HepG2 (cell line): ENCODE data around the gene GRK5. TPM values are rescaled to one million over a fixed set of nuclear protein-coding genes. Genes with fewer than 3 reads are reported as not detected.

Source experiments
- CREM ChIP-seq, 2 experiments: sonication (generic) in 1 of 2; formaldehyde crosslinking in 1 of 2; IDR thresholded peaks; 2 replicates each; pipeline versions ENCODE4 v1.4.0 to v1.6.1; 2016 to 2020; ENCODE audit warnings: antibody characterized with exemption in 1 of 2, mild to moderate bottlenecking in 1 of 2, missing genetic modification reagents in 1 of 2
- KDM4B ChIP-seq: sonication (generic); formaldehyde crosslinking; IDR thresholded peaks from 2 replicates; pipeline ENCODE4 v1.4.0; 2020; ENCODE audit warnings: missing genetic modification reagents
- LCORL ChIP-seq, 2 experiments: fragments of 450-650 bp in 1 of 2; sonication (generic) in 1 of 2; formaldehyde crosslinking in 1 of 2; IDR thresholded peaks; 2 replicates each; pipeline versions ENCODE4 v1.5.0 to v1.6.1; 2017 to 2020; ENCODE audit warnings: antibody characterized with exemption in 1 of 2, missing genetic modification reagents in 1 of 2
- NBN ChIP-seq: fragments of 450-650 bp; conservative IDR thresholded peaks from 2 replicates; pipeline ENCODE4 v1.6.1; 2017
- POLR2AphosphoS5 ChIP-seq: IDR thresholded peaks from 2 replicates; pipeline ENCODE4 v1.6.1; 2012; ENCODE audit warnings: low read depth, low read length
- RAD21 ChIP-seq: fragments of 450-650 bp; formaldehyde crosslinking; IDR thresholded peaks from 2 replicates; pipeline ENCODE4 v1.5.0; 2020; ENCODE audit warnings: mild to moderate bottlenecking
- SP140L ChIP-seq: sonication (generic); formaldehyde crosslinking; IDR thresholded peaks from 2 replicates; pipeline ENCODE4 v1.4.0; 2020; ENCODE audit warnings: missing genetic modification reagents, borderline replicate concordance
- SRY ChIP-seq: sonication (generic); formaldehyde crosslinking; IDR thresholded peaks from 2 replicates; pipeline ENCODE4 v1.8.0; 2022; ENCODE audit warnings: mild to moderate bottlenecking, missing genetic modification reagents
- SSRP1 ChIP-seq: IDR thresholded peaks from 2 replicates; pipeline ENCODE4 v1.6.1; 2016; ENCODE audit warnings: control low read depth
- ZKSCAN1 ChIP-seq: fragments of 150-350 bp; IDR thresholded peaks from 2 replicates; pipeline ENCODE4 v1.6.1; 2014; ENCODE audit warnings: low read length
- ZNF3 ChIP-seq: IDR thresholded peaks from 2 replicates; pipeline ENCODE4 v1.7.0; 2017; ENCODE audit warnings: inconsistent platforms
- ZNF34 ChIP-seq: sonication (generic); formaldehyde crosslinking; IDR thresholded peaks from 2 replicates; pipeline ENCODE4 v1.4.0; 2020; ENCODE audit warnings: mild to moderate bottlenecking, missing genetic modification reagents, borderline replicate concordance
- ZNF713 ChIP-seq: sonication (generic); formaldehyde crosslinking; IDR thresholded peaks from 2 replicates; pipeline ENCODE4 v1.4.0; 2020; ENCODE audit warnings: mild to moderate bottlenecking, missing genetic modification reagents
- polyA plus RNA-seq, 8 experiments: library from polyadenylated mRNA; depleted of rRNA in 3 of 8; stranded (reverse) in 7 of 8; unstranded in 1 of 8; fragments of >200 nt; fragmentation: Illumina TruSeq in 4 of 8; extraction: Trizol in 4 of 8; gene quantifications; 2 replicates each; pipeline versions ENCODE4 v1.2.1 to v1.2.3, GENCODE V29; 2011 to 2016; ENCODE audit warnings: low read depth in 4 of 8, missing spikeins in 1 of 8, mixed read lengths in 1 of 8; ENCODE audit not compliant: insufficient read depth in 1 of 8
- total RNA-seq, 5 experiments: library from RNA; depleted of rRNA; stranded (reverse); fragments of >200 nt; fragmentation: Illumina TruSeq; extraction: Trizol; gene quantifications; 2 replicates each; pipeline ENCODE4 v1.2.3, GENCODE V29; 2016; ENCODE audit warnings: low read depth in 1 of 5
- TF ChIP-seq, protein P1 (sequence below): sonication (generic); formaldehyde crosslinking; IDR thresholded peaks from 2 replicates; pipeline ENCODE4 v1.5.1; 2020; ENCODE audit warnings: mild to moderate bottlenecking, missing genetic modification reagents, borderline replicate concordance
- TF ChIP-seq, protein P2 (sequence below): IDR thresholded peaks from 2 replicates; pipeline ENCODE4 v1.6.1; 2016
- TF ChIP-seq, protein P3 (sequence below): sonication (generic); formaldehyde crosslinking; conservative IDR thresholded peaks from 2 replicates; pipeline ENCODE4 v1.4.0; 2020; ENCODE audit warnings: mild to moderate bottlenecking, missing genetic modification reagents, moderate library complexity
- TF ChIP-seq, protein P4 (sequence below): sonication (generic); formaldehyde crosslinking; IDR thresholded peaks from 2 replicates; pipeline ENCODE4 v1.4.0; 2020; ENCODE audit warnings: missing genetic modification reagents, mild to moderate bottlenecking, borderline replicate concordance
- TF ChIP-seq, protein P5 (sequence below): sonication (generic); formaldehyde crosslinking; IDR thresholded peaks from 2 replicates; pipeline ENCODE4 v1.4.0; 2020; ENCODE audit warnings: missing genetic modification reagents
- TF ChIP-seq, protein P6 (sequence below): IDR thresholded peaks from 2 replicates; pipeline ENCODE4 v1.6.1; 2016; ENCODE audit warnings: mild to moderate bottlenecking, missing biosample characterization, missing genetic modification reagents

Gene GRK5
- total and polyA plus RNA-seq, 2 of the 13 experiments (the other 11 are each of a cell fraction or from before 2014, with no cell fraction given): 10.4 to 12.6 TPM

DNA sequence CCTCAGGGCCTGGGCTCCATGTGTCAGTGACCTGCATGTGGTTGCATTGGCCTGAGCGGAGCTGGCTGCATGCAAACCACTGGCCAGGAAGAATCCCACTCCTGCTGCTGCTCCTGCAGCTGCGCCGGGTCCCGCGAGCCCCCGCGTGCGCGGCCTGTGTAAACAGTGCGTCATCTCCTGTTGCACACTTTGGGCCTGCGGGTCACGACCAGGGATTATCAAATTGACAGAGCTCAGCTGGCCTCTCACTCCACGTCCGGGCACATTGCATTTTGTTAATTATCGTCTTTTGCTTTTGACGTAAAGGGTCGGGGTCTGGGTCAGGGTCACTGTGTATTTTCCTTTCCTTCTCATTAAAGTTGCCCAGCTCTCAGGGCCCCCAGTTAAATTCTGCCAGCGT is 202.5 kb downstream of the GRK5 start (continued):
- TF ChIP-seq, protein P1, sequence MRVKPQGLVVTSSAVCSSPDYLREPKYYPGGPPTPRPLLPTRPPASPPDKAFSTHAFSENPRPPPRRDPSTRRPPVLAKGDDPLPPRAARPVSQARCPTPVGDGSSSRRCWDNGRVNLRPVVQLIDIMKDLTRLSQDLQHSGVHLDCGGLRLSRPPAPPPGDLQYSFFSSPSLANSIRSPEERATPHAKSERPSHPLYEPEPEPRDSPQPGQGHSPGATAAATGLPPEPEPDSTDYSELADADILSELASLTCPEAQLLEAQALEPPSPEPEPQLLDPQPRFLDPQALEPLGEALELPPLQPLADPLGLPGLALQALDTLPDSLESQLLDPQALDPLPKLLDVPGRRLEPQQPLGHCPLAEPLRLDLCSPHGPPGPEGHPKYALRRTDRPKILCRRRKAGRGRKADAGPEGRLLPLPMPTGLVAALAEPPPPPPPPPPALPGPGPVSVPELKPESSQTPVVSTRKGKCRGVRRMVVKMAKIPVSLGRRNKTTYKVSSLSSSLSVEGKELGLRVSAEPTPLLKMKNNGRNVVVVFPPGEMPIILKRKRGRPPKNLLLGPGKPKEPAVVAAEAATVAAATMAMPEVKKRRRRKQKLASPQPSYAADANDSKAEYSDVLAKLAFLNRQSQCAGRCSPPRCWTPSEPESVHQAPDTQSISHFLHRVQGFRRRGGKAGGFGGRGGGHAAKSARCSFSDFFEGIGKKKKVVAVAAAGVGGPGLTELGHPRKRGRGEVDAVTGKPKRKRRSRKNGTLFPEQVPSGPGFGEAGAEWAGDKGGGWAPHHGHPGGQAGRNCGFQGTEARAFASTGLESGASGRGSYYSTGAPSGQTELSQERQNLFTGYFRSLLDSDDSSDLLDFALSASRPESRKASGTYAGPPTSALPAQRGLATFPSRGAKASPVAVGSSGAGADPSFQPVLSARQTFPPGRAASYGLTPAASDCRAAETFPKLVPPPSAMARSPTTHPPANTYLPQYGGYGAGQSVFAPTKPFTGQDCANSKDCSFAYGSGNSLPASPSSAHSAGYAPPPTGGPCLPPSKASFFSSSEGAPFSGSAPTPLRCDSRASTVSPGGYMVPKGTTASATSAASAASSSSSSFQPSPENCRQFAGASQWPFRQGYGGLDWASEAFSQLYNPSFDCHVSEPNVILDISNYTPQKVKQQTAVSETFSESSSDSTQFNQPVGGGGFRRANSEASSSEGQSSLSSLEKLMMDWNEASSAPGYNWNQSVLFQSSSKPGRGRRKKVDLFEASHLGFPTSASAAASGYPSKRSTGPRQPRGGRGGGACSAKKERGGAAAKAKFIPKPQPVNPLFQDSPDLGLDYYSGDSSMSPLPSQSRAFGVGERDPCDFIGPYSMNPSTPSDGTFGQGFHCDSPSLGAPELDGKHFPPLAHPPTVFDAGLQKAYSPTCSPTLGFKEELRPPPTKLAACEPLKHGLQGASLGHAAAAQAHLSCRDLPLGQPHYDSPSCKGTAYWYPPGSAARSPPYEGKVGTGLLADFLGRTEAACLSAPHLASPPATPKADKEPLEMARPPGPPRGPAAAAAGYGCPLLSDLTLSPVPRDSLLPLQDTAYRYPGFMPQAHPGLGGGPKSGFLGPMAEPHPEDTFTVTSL (CRISPR knock-in tag): peak; percentile 73; the same call in 1 of the 2 replicates
- TF ChIP-seq, protein P2, sequence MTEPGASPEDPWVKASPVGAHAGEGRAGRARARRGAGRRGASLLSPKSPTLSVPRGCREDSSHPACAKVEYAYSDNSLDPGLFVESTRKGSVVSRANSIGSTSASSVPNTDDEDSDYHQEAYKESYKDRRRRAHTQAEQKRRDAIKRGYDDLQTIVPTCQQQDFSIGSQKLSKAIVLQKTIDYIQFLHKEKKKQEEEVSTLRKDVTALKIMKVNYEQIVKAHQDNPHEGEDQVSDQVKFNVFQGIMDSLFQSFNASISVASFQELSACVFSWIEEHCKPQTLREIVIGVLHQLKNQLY (CRISPR knock-in tag): peak; percentile 61; the same call in 1 of the 2 replicates
- TF ChIP-seq ZKSCAN1: no peak
- peak; percentile 81 for TF ChIP-seq CREM (IDR thresholded peaks at IDR 0.05)
- TF ChIP-seq CREM (CRISPR knock-in tag; IDR thresholded peaks at IDR 0.05): no peak
- TF ChIP-seq, protein P3, sequence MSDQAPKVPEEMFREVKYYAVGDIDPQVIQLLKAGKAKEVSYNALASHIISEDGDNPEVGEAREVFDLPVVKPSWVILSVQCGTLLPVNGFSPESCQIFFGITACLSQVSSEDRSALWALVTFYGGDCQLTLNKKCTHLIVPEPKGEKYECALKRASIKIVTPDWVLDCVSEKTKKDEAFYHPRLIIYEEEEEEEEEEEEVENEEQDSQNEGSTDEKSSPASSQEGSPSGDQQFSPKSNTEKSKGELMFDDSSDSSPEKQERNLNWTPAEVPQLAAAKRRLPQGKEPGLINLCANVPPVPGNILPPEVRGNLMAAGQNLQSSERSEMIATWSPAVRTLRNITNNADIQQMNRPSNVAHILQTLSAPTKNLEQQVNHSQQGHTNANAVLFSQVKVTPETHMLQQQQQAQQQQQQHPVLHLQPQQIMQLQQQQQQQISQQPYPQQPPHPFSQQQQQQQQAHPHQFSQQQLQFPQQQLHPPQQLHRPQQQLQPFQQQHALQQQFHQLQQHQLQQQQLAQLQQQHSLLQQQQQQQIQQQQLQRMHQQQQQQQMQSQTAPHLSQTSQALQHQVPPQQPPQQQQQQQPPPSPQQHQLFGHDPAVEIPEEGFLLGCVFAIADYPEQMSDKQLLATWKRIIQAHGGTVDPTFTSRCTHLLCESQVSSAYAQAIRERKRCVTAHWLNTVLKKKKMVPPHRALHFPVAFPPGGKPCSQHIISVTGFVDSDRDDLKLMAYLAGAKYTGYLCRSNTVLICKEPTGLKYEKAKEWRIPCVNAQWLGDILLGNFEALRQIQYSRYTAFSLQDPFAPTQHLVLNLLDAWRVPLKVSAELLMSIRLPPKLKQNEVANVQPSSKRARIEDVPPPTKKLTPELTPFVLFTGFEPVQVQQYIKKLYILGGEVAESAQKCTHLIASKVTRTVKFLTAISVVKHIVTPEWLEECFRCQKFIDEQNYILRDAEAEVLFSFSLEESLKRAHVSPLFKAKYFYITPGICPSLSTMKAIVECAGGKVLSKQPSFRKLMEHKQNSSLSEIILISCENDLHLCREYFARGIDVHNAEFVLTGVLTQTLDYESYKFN: peak; percentile 84
- 0 out of 2 replicates have a peak, but pooled peaks have one; percentile 42 for TF ChIP-seq SRY
- no peak for TF ChIP-seq NBN
- no peak for TF ChIP-seq LCORL (IDR thresholded peaks at IDR 0.05)
- TF ChIP-seq LCORL (CRISPR knock-in tag; IDR thresholded peaks at IDR 0.05): peak; percentile 36; the same call in 1 of the 2 replicates
- no peak for TF ChIP-seq RAD21 (CRISPR knock-in tag)
- TF ChIP-seq KDM4B: 0 out of 2 replicates have a peak, but pooled peaks have one; percentile 21
- no peak for TF ChIP-seq SP140L
- TF ChIP-seq SSRP1 (CRISPR knock-in tag): no peak
- TF ChIP-seq ZNF3 (CRISPR knock-in tag): no peak
- TF ChIP-seq, protein P4, sequence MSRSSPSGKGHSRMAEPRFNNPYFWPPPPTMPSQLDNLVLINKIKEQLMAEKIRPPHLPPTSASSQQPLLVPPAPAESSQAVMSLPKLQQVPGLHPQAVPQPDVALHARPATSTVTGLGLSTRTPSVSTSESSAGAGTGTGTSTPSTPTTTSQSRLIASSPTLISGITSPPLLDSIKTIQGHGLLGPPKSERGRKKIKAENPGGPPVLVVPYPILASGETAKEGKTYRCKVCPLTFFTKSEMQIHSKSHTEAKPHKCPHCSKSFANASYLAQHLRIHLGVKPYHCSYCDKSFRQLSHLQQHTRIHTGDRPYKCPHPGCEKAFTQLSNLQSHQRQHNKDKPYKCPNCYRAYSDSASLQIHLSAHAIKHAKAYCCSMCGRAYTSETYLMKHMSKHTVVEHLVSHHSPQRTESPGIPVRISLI (CRISPR knock-in tag): no peak
- TF ChIP-seq, protein P5, sequence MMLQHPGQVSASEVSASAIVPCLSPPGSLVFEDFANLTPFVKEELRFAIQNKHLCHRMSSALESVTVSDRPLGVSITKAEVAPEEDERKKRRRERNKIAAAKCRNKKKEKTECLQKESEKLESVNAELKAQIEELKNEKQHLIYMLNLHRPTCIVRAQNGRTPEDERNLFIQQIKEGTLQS (CRISPR knock-in tag): peak; percentile 92
- no peak for TF ChIP-seq ZNF713
- TF ChIP-seq, protein P6, sequence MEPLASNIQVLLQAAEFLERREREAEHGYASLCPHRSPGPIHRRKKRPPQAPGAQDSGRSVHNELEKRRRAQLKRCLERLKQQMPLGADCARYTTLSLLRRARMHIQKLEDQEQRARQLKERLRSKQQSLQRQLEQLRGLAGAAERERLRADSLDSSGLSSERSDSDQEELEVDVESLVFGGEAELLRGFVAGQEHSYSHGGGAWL (CRISPR knock-in tag): peak; percentile 51; the same call in 1 of the 2 replicates
- peak; percentile 54; the same call in 1 of the 2 replicates for TF ChIP-seq POLR2AphosphoS5
- no peak for TF ChIP-seq ZNF34 (CRISPR knock-in tag)
